HepG2 (cell line): Measurements from ENCODE around the gene MYO9A. TPM values are rescaled to one million over a fixed set of nuclear protein-coding genes. Genes with fewer than 3 reads are reported as not detected.

Experiments
- ATAC-seq: fragments of 200-7000 bp; cut with Tn5 transposase; 3 replicates; pipeline ENCODE4 v1.9.1; 2020; ENCODE audit warnings: mild to moderate bottlenecking, moderate library complexity
- BruUV-seq: library from RNA; stranded (reverse); fragments of 400-500 nt; replicated peaks from 2 replicates; lab custom pipeline; 2021; lab: Mats Ljungman, UMichigan
- CTCF ChIA-PET: fragments of 300-600 bp; formaldehyde crosslinking; extraction: SDS; loops from one replicate; lab custom pipeline; 2021; ENCODE audit warnings: low total read pairs, inconsistent platforms, low intra/inter-chr PET ratio; lab: Yijun Ruan, JAX
- POLR2A ChIA-PET: fragments of 350-600 bp; sonication (Branson Sonifier 250); formaldehyde crosslinking; loops from one replicate; lab custom pipeline; 2020; ENCODE audit warnings: antibody characterized with exemption, inconsistent platforms; lab: Yijun Ruan, JAX
- DNase-seq: peaks from one replicate; pipeline ENCODE4 v3.0.0-alpha.2; 2015; ENCODE audit warnings: low spot score
- FAIRE-seq: peaks from 3 replicates; lab custom pipeline; 2011; peaks lifted over from hg19 to GRCh38; lab: Jason Lieb, UNC
- H2AFZ ChIP-seq: one replicate; pipeline ENCODE4 v1.6.1; 2011; ENCODE audit warnings: low read length, inconsistent platforms
- H3K27ac ChIP-seq: fragments of 300-600 bp; 3 replicates; pipeline ENCODE4 v1.8.0; 2011; ENCODE audit warnings: mixed run types, mild to moderate bottlenecking, mixed read lengths, low read length, inconsistent platforms; ENCODE audit not compliant: insufficient read depth; ENCODE audit errors: extremely low read length
- H3K27me3 ChIP-seq, 2 experiments: fragments of 200-600 bp in 1 of 2; 2 replicates in 1 of 2; 3 replicates in 1 of 2; pipeline versions ENCODE4 v1.6.0 to v1.8.0; 2011; ENCODE audit warnings: low read length in 2 of 2, mild to moderate bottlenecking in 2 of 2, moderate library complexity in 2 of 2, inconsistent platforms in 1 of 2; ENCODE audit not compliant: insufficient read depth in 2 of 2, control insufficient read depth in 1 of 2
- H3K36me3 ChIP-seq, 2 experiments: fragments of 200-600 bp in 1 of 2; replicated peaks in 1 of 2; 2 replicates in 1 of 2; 3 replicates in 1 of 2; pipeline versions ENCODE4 v1.5.1 to v1.8.0; 2011; ENCODE audit warnings: low read length in 2 of 2, inconsistent platforms in 1 of 2; ENCODE audit not compliant: insufficient read depth in 2 of 2, control insufficient read depth in 1 of 2
- H3K4me1 ChIP-seq: 2 replicates; pipeline ENCODE4 v1.5.1; 2012; ENCODE audit warnings: low read length, inconsistent platforms; ENCODE audit not compliant: insufficient read depth
- H3K4me2 ChIP-seq: 2 replicates; pipeline ENCODE4 v1.6.0; 2011; ENCODE audit warnings: low read depth, low read length, inconsistent platforms
- H3K4me3 ChIP-seq, 3 experiments: fragments of 200-600 bp in 1 of 3; sonication (generic), shearing (Covaris generic) in 1 of 3; replicated peaks in 1 of 3; 2 replicates each; pipeline ENCODE4 v1.5.1; 2011 to 2016; ENCODE audit warnings: low read length in 3 of 3, inconsistent platforms in 2 of 3, low read depth in 2 of 3, mild to moderate bottlenecking in 2 of 3, control low read depth in 1 of 3, mixed read lengths in 1 of 3; ENCODE audit not compliant: insufficient read depth in 1 of 3
- H3K79me2 ChIP-seq: one replicate; pipeline ENCODE4 v1.6.1; 2011; ENCODE audit warnings: low read length, inconsistent platforms; ENCODE audit not compliant: insufficient read depth
- H3K9ac ChIP-seq: 2 replicates; pipeline ENCODE4 v1.6.0; 2011; ENCODE audit warnings: mild to moderate bottlenecking, low read depth, low read length, inconsistent platforms; ENCODE audit not compliant: insufficient read depth
- H3K9me3 ChIP-seq: 2 replicates; pipeline ENCODE4 v1.5.1; 2012; ENCODE audit warnings: mild to moderate bottlenecking, low read length
- H4K20me1 ChIP-seq: 2 replicates; pipeline ENCODE4 v1.6.0; 2011; ENCODE audit warnings: inconsistent platforms, mild to moderate bottlenecking, low read length, moderate library complexity; ENCODE audit not compliant: insufficient read depth
- DRAP1 ChIP-seq: IDR thresholded peaks from 2 replicates; pipeline ENCODE4 v1.6.1; 2016; ENCODE audit warnings: missing genetic modification reagents, missing compliant biosample characterization
- FOXK2 ChIP-seq: fragments of 450-650 bp; IDR thresholded peaks from 2 replicates; pipeline ENCODE4 v1.6.1; 2016
- MIER2 ChIP-seq: IDR thresholded peaks from 2 replicates; pipeline ENCODE4 v1.6.1; 2016; ENCODE audit warnings: missing biosample characterization, missing genetic modification reagents
- PCBP2 ChIP-seq: fragments of 200-400 bp; formaldehyde crosslinking; optimal IDR thresholded peaks from 2 replicates; pipeline ENCODE3; 2018; ENCODE audit warnings: low read length, low read depth; ENCODE audit not compliant: poor library complexity, severe bottlenecking
- POLR2AphosphoS2 ChIP-seq: IDR thresholded peaks from 2 replicates; pipeline ENCODE4 v1.6.1; 2011; ENCODE audit warnings: low read depth, low read length, improper control_type of control experiment
- STAT5B ChIP-seq: sonication (generic); formaldehyde crosslinking; IDR thresholded peaks from 2 replicates; pipeline ENCODE4 v1.4.0; 2020; ENCODE audit warnings: missing genetic modification reagents
- TAF15 ChIP-seq: fragments of 200-400 bp; formaldehyde crosslinking; IDR thresholded peaks from one replicate; pipeline ENCODE4 v1.6.1; 2018; ENCODE audit warnings: mild to moderate bottlenecking, low read depth, low read length; ENCODE audit not compliant: poor library complexity, severe bottlenecking
- THAP9 ChIP-seq: sonication (generic); formaldehyde crosslinking; IDR thresholded peaks from 2 replicates; pipeline ENCODE4; 2020; ENCODE audit warnings: missing genetic modification reagents, mild to moderate bottlenecking, borderline replicate concordance
- ZFP36L2 ChIP-seq: sonication (generic); formaldehyde crosslinking; IDR thresholded peaks from 2 replicates; pipeline ENCODE4 v1.4.0; 2020; ENCODE audit warnings: missing genetic modification reagents
- ZHX1 ChIP-seq: sonication (generic); formaldehyde crosslinking; IDR thresholded peaks from 2 replicates; pipeline ENCODE4 v1.8.1; 2022; ENCODE audit warnings: low read depth, mild to moderate bottlenecking, missing genetic modification reagents
- ZMYM4 ChIP-seq: sonication (generic); formaldehyde crosslinking; IDR thresholded peaks from 2 replicates; pipeline ENCODE4 v1.8.1; 2023; ENCODE audit warnings: mild to moderate bottlenecking, missing genetic modification reagents
- ZNF354B ChIP-seq: sonication (generic); formaldehyde crosslinking; IDR thresholded peaks from 2 replicates; pipeline ENCODE4 v1.8.0; 2022; ENCODE audit warnings: mild to moderate bottlenecking, missing genetic modification reagents
- ZNF564 ChIP-seq: sonication (generic); formaldehyde crosslinking; IDR thresholded peaks from 2 replicates; pipeline ENCODE4 v1.8.1; 2023; ENCODE audit warnings: mild to moderate bottlenecking, missing genetic modification reagents
- WGBS: methylation state at CpG from one replicate; pipeline ENCODE4 v1.1.6; 2017; ENCODE audit warnings: low lambda C conversion rate; 5-methylcytosine and 5-hydroxymethylcytosine counted together
- in situ Hi-C: cut with HindIII; loops from 2 replicates; pipeline ENCODE4 v1.10.0; 2017; ENCODE audit warnings: low pct_unique_long_range_greater_than_20kb; ENCODE audit not compliant: extremely low pct_ligation_motif_present
- intact Hi-C: fragments of 100-400 bp; cut with micrococcal nuclease; formaldehyde crosslinking; loops from one replicate; pipeline ENCODE4 v1.10.0; 2022; ENCODE audit not compliant: unreplicated experiment
- polyA plus RNA-seq, 8 experiments: library from polyadenylated mRNA; depleted of rRNA in 3 of 8; stranded (reverse) in 7 of 8; unstranded in 1 of 8; fragments of >200 nt; fragmentation: Illumina TruSeq in 4 of 8; extraction: Trizol in 4 of 8; gene quantifications; 2 replicates each; pipeline versions ENCODE4 v1.2.1 to v1.2.3, GENCODE V29; 2011 to 2016; ENCODE audit warnings: low read depth in 4 of 8, missing spikeins in 1 of 8, mixed read lengths in 1 of 8; ENCODE audit not compliant: insufficient read depth in 1 of 8
- total RNA-seq, 5 experiments: library from RNA; depleted of rRNA; stranded (reverse); fragments of >200 nt; fragmentation: Illumina TruSeq; extraction: Trizol; gene quantifications; 2 replicates each; pipeline ENCODE4 v1.2.3, GENCODE V29; 2016; ENCODE audit warnings: low read depth in 1 of 5

Gene MYO9A
- total and polyA plus RNA-seq, 2 of the 13 experiments (the other 11 are each of a cell fraction or from before 2014, with no cell fraction given): 4.8 to 15.3 TPM

- H3K4me1 ChIP-seq: no peaks in the 10 kb centered on the region
- no peak overlapping the region for H3K4me3 ChIP-seq
- H3K27me3 ChIP-seq: no peaks in the 10 kb centered on the region
- H3K27ac ChIP-seq: no peak overlapping the region
- DNase-seq (no peak), FAIRE-seq (no peak), ATAC-seq (no peak)
- no peak overlapping the region for H3K4me2 ChIP-seq
- H3K9me3 ChIP-seq: peaks cover 4% of the 10 kb centered on the region; the same call in 1 of the 2 replicates
- no peaks in the 10 kb centered on the region for H4K20me1 ChIP-seq
- H3K9ac ChIP-seq: no peak overlapping the region
- H3K79me2 ChIP-seq: no peaks in the 10 kb centered on the region
- 96% methylated on average over 1 of the region's 1 CpG for WGBS
- ChIA-PET CTCF (no interaction called here), POLR2A (no interaction called here)
- in situ Hi-C loops: no loop called here
- H2AFZ ChIP-seq: no peak overlapping the region
- TF ChIP-seq ZNF354B (CRISPR knock-in tag) (no peak), ZNF564 (CRISPR knock-in tag) (no peak), ZFP36L2 (CRISPR knock-in tag) (no peak), POLR2AphosphoS2 (no peak), MIER2 (CRISPR knock-in tag) (no peak), STAT5B (CRISPR knock-in tag) (no peak), FOXK2 (no peak)
- TF ChIP-seq, all 625 proteins: peak for 0
- no TSS peak for BruUV-seq
- intact Hi-C loops: no loop called here
- no peaks in the 10 kb centered on the region for H3K36me3 ChIP-seq
Observed at GRCh38 chr15:72034351-72034750, 83.6 kb downstream of the MYO9A start.

- Histone ChIP-seq H3K79me2 (no peaks in the 10 kb centered on the region), H3K9ac (no peak overlapping the region), H3K4me2 (no peak overlapping the region), H3K4me1 (no peaks in the 10 kb centered on the region), H4K20me1 (no peaks in the 10 kb centered on the region), H2AFZ (no peak overlapping the region), H3K9me3 (peaks cover 4% of the 10 kb centered on the region; the same call in 1 of the 2 replicates), H3K27ac (no peak overlapping the region), H3K4me3 (no peak overlapping the region), H3K36me3 (no peaks in the 10 kb centered on the region), H3K27me3 (no peaks in the 10 kb centered on the region)
- intact Hi-C loops (no loop called here), in situ Hi-C loops (no loop called here)
- FAIRE-seq (no peak), ATAC-seq (no peak), DNase-seq (no peak)
- POLR2A ChIA-PET: no interaction called here
- WGBS: over 99% methylated on average over 7 of the region's 7 CpGs
- CTCF ChIA-PET: no interaction called here
- BruUV-seq: no TSS peak
- TF ChIP-seq ZHX1 (CRISPR knock-in tag): no peak
- no peak for TF ChIP-seq PCBP2
- no peak for TF ChIP-seq THAP9 (CRISPR knock-in tag)
- TF ChIP-seq DRAP1 (CRISPR knock-in tag): no peak
- TF ChIP-seq ZMYM4 (CRISPR knock-in tag): no peak
- no peak for TF ChIP-seq TAF15
Observed at GRCh38 chr15:72033711-72034110, 84.2 kb downstream of the MYO9A start.
